ENCODE data around the gene DNAJA2.

The DNAJA2 gene

DNA sequence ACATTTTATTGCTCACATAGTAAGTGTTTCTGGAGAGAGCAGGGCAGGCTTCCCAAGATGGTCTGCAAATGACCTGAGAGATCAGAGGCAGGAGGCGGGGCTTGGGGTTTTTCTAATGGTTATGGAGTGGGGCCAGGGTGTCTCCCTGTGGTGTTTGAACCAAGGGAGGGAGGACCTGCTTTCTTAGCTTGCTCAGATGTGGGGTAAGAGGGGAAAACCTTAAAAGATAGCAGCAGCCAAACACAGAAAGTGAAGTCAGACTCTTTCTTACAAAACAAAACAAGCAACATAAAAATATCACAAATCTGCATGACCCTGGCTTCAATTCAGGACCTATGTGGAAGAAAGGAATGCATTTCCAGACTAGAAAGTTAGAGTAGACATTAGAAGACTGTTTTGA is 22.9 kb upstream of the DNAJA2 start:
- POLR2A ChIA-PET (ENCODE audit: low non-redundant PET): no interaction called here
- TF ChIP-seq, protein P1, sequence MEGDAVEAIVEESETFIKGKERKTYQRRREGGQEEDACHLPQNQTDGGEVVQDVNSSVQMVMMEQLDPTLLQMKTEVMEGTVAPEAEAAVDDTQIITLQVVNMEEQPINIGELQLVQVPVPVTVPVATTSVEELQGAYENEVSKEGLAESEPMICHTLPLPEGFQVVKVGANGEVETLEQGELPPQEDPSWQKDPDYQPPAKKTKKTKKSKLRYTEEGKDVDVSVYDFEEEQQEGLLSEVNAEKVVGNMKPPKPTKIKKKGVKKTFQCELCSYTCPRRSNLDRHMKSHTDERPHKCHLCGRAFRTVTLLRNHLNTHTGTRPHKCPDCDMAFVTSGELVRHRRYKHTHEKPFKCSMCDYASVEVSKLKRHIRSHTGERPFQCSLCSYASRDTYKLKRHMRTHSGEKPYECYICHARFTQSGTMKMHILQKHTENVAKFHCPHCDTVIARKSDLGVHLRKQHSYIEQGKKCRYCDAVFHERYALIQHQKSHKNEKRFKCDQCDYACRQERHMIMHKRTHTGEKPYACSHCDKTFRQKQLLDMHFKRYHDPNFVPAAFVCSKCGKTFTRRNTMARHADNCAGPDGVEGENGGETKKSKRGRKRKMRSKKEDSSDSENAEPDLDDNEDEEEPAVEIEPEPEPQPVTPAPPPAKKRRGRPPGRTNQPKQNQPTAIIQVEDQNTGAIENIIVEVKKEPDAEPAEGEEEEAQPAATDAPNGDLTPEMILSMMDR (conservative IDR thresholded peaks at IDR 0.05; ENCODE audit: low read depth): no peak
- no peak for DNase-seq (ENCODE audit: low spot score)
- H3K27ac ChIP-seq: no peak overlapping the region
- CTCF ChIA-PET: no interaction called here

GRCh38 chr16:46991729-46992704 is 18.5 kb upstream of the DNAJA2 start:
- no peak overlapping the region for H3K27ac ChIP-seq
- ChIA-PET CTCF (no interaction called here), POLR2A (ENCODE audit: low non-redundant PET) (interaction anchor here (0.6 kb wide), 1 partner anchor 140 kb away, joined by 3 read pairs; no protein-coding TSS in a partner anchor)
- TF ChIP-seq, protein P1 (conservative IDR thresholded peaks at IDR 0.05; ENCODE audit: low read depth): no peak
- no peak for DNase-seq (ENCODE audit: low spot score)

DNA sequence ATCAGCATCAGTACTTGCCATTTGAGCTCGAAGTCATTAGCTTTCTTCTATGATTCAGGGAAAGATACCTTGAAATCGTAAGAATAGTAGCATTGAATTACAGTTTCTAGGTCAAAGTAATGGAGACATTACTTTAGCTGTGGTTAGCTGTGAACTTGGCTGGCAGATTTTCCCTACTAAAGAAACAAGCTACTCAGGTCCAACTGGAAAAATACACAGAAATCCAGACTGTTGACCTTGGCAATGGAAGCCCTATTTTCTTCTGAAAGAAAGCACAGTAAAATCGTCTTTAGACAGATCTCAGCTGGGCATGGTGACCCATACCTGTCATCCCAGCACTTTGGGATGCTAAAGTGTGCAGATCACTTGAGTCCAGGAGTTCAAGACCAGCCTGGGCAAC is 13.4 kb upstream of the DNAJA2 start:
- H3K27ac ChIP-seq: no peak overlapping the region
- TF ChIP-seq, protein P1 (conservative IDR thresholded peaks at IDR 0.05; ENCODE audit: low read depth): no peak
- ChIA-PET POLR2A (ENCODE audit: low non-redundant PET) (no interaction called here), CTCF (interaction anchor here (0.8 kb wide), 1 partner anchor 31 kb away, joined by 6 read pairs; no protein-coding TSS in a partner anchor)
- DNase-seq (ENCODE audit: low spot score): no peak

DNA sequence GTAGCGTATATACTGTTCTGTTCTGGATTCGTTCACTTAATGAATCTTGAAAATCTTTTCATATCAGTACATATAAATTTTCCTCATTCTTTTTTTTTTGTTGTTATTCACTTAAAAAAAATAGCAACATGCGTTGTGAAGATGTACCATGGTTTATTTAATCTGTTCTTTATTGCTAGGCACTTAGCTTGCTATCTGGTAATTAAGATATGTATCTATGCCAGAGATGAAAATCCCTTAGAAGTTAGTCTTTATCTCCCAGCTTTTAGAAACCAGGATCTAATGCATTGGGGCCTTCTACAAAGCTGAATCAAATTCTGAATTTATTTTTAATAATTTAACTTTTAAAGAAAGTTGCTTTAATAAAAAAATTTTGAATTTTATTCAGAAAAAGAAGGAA is 13.0 kb upstream of the DNAJA2 start:
- no peak overlapping the region for H3K27ac ChIP-seq
- ChIA-PET CTCF (interaction anchor here (0.8 kb wide), 1 partner anchor 32 kb away, joined by 6 read pairs; no protein-coding TSS in a partner anchor), POLR2A (ENCODE audit: low non-redundant PET) (no interaction called here)
- DNase-seq (ENCODE audit: low spot score): no peak
- TF ChIP-seq, protein P1 (conservative IDR thresholded peaks at IDR 0.05; ENCODE audit: low read depth): no peak

DNA sequence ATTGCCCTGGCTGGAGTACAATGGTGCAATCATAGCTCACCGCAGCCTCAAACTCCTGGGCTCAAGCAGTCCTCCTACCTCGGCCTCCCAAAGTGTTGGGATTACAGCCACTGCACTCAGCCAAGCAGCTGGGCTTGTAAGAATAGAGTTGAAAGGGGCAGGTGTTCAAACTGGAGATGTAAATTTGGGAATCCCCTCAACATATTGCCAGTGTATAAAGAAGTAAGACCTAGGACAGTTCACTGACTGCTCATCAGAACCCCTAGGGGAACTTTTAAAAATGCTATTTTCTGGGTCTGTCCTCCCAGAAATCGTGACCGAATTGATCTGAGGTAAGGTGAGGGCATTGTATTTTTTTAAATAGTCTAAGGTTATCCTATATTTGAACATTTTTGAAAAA is 8.9 kb upstream of the DNAJA2 start:
- ChIA-PET POLR2A (ENCODE audit: low non-redundant PET) (no interaction called here), CTCF (no interaction called here)
- no peak for DNase-seq (ENCODE audit: low spot score)

GRCh38 chr16:46980926-46981325 is 7.5 kb upstream of the DNAJA2 start:
- TF ChIP-seq, protein P1 (conservative IDR thresholded peaks at IDR 0.05; ENCODE audit: low read depth): no peak
- ChIA-PET CTCF (no interaction called here), POLR2A (ENCODE audit: low non-redundant PET) (no interaction called here)
- H3K27ac ChIP-seq: no peak overlapping the region
- DNase-seq (ENCODE audit: low spot score): no peak

More for the DNA sequence above, 8.9 kb upstream of the DNAJA2 start:
- TF ChIP-seq, protein P1 (conservative IDR thresholded peaks at IDR 0.05; ENCODE audit: low read depth): no peak
- no peak overlapping the region for H3K27ac ChIP-seq
